ENCODE measurements around the gene NDUFAF8. TPM values are rescaled to one million over a fixed set of nuclear protein-coding genes. Genes with fewer than 3 reads are reported as not detected.
"Not testable (repeated sequence)": the region's sequence is repeated elsewhere in the genome, so short reads cannot be mapped to it uniquely, and the experiment has no call there.

The NDUFAF8 gene
- total RNA-seq, 1 donor from 2014 or later = 52.9 TPM

DNA sequence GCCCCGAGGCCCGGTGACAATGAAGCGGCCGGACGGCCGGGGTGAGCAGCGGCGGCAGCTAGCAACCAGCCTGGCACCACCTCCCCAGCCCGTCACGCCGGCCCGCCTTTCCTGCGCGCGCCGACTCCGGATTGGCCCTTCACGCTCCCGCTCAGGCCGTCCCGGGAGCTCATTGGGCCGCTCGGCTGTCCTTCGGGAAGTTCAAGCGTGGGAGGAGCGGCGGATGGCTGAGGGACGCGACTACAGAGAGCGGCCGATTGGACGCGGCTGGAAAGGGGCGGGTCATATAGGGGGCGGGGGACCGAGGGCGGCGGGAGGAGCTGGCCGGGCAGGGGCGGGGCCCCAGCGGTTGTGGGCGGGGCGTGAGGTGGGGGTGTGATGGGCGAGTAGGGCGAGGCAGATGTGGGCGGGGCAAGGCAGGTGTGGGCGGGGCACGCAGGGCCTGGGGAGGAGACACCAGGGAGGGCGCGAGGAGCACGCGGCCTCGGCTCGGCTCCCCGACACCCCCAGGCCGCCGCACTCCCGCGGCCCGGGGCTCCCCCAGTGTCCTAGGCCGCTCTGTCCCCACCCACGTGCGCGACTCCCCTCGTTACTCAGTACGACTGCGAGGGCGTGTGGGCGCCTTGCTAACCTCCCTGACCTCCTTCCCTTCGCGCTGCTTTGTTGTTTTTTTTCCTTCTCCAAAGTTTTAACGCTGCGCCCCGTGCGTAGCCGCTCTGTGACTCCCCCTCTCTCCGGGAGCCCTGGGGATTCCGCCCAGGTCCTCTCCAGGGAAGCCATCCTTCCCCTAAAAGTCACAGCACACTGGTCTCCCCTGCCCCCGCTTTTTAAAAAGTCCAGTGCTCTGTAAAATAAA, 16.0 kb upstream of the NDUFAF8 start, which contains the start of gene CEP131:
TSS of gene CEP131 (minus strand) at position 60 of the 856 bp plus-strand sequence. CDS start 2,909 bp downstream, outside the sequence.
- peak; percentile 99 for DNase-seq (ENCODE audit: low spot score)

DNA sequence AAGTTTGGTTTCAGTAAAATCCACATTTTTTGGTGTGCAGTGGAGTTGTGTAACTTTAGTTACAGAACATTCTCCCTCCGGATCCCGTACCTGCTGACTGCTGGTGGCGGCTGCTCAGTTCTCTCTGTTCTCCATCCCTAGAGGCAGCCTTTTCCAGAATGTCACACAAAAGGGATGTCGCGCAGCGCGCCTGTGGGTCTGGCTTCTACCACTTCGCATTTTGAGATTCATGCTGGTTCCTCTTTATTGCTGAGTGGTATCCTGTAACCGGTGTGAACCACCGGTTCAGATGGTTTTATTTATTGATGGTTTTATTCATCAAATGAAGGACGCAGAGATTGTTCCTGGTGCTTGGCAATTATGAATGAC, 15.4 kb upstream of the NDUFAF8 start:
- no peak for DNase-seq (ENCODE audit: low spot score)

DNA sequence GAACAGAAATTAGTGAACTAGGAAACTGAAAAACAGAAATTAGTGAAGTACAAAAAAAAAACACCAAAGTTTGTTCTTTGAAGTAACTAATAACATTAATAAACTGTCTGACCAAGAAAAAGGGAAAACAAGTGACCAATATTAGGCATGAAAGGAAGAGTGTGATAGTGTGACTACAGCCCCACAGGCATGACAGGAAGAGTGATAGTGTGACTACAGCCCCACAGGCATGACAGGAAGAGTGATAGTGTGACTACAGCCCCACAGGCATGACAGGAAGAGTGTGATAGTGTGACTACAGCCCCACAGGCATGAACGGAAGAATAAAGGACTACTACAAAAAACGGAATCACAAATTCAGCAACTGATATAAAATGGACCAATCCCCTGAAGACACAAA, 11.5 kb upstream of the NDUFAF8 start:
- DNase-seq (ENCODE audit: low spot score) = not testable (repeated sequence)

DNA sequence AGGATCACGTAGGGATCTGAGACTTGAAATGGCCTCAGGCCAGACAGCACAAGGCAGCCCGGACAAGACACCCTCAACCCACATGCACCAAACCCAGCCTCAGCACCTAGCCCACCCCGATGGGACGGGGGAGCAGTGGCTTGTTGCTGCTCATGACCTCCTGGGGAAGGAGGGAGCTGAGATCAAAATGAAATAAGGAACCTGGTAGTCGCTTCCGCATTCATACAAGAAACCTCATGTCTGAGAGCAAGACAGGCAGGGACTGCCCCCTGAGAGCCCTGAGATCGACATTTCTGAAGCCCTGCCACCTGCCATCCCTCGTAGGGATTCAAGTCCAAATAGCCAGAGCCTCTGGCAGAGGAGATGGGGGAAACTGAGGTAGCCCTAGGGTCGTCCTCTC, 10.7 kb upstream of the NDUFAF8 start:
- no peak for DNase-seq (ENCODE audit: low spot score)

DNA sequence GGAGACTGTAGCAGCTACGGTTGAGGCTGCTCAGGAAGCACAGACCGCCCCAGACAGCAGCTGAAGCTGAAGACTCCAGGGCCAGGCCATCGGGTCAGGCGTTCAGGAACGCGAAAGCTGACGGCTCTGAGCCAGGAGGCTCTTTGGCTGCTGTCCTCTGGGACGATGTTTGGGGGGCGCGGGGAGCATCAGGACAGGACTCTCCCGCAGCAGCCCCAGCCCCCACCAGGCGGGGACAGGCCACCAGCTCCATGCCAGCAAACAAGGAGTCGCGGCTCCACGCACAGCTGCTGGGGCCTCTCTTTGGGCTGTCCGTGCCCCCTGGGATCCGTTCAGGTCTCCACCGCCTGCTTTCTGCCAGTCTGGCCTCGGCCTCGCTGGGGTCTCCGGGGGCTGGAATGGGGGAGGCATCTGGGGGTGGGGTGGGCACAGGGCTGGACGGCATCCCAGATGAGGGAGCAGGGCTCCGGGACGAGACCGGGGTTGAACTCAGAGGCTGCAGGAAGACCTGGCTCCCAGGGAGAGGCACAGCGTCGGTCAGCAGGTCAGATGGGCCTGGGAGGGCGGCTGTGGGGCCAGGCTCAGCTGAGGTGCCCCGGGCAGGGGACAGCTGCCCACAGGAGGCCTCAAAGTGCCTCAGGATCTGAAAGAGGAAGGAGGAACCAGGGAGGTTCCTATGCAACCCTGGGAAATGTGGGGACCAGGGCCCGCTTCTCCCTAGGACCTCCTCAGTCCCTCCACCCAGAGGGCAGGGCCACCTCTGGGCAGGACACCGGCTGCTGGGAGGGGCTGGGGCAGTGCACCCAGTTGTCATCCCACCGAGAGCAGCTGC, 10.1 kb upstream of the NDUFAF8 start:
- DNase-seq (ENCODE audit: low spot score) = no peak

DNA sequence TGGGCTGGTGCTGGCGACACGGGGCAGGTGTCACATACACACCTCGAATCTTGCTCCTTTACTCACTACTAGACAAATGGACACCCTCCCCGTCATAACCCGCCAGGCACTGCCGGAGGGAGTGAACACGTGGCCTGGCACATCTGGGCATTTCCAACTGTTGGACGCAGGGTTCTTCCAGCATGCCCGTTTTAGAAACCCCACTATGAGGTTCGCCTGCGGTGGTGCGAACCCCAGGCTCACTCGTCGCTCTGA, 9.5 kb upstream of the NDUFAF8 start:
- DNase-seq (ENCODE audit: low spot score) = no peak

DNA sequence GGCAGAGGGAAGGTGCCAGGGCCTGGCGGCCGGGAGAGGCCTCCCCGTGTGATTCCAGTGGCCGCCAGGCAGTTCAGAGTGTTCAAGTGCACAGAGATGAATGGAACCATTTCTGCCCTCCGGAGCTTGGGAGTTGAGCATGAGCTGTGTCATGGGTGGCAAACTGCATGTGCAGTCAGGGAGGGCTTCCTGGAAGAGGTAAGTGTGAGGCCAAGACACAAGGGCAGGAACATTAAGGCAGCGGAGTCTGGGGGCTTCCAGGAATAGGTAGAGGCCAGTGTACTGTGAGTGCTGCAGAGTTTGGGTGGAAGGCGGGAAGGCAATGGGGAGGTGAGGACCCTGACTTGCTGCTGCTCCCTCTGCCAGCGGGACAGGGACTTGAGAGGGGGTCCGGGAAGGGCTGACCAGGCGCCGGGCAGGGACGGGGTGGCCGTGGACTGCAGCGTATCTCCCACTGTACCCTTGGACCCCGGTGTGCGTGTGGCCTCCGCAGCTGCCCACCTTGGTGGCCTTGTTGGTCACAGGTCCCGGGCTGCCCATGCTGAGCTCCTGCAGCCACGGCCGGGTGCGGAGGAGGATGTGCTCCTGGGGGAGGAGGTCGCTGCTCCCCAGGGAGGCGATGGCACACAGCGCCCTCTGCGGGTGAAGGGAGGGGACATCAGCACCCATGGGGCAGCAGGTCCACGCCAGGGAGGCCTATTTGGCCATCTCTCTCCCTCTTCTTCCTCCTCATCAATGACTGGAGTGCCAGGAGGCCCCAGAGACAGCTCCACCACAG, 8.9 kb upstream of the NDUFAF8 start:
- DNase-seq (ENCODE audit: low spot score) = no peak

DNA sequence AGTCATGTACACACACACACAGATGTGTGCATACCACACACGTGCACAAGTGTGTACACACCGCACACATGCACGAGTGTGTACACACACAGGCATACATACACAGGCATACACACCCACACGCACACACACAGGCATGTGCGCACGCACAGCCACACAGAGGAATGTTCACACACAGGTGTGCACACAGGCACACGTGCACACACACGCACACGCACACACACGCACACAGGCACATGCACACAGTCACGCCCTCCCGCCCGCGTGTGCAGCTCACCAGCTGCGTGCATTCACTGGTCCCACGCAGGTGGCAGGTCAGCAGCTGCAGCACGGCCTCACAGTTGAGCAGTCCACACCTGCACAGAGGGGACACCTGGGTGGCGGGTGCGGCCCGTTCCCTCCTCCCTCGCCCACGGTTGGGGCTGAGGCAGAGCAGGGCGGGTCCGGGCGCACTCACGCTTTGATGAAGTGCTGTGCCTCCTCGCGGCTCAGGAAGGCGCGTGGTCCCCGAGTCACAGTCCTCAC, 7.9 kb upstream of the NDUFAF8 start:
- DNase-seq (ENCODE audit: low spot score) = no peak

DNA sequence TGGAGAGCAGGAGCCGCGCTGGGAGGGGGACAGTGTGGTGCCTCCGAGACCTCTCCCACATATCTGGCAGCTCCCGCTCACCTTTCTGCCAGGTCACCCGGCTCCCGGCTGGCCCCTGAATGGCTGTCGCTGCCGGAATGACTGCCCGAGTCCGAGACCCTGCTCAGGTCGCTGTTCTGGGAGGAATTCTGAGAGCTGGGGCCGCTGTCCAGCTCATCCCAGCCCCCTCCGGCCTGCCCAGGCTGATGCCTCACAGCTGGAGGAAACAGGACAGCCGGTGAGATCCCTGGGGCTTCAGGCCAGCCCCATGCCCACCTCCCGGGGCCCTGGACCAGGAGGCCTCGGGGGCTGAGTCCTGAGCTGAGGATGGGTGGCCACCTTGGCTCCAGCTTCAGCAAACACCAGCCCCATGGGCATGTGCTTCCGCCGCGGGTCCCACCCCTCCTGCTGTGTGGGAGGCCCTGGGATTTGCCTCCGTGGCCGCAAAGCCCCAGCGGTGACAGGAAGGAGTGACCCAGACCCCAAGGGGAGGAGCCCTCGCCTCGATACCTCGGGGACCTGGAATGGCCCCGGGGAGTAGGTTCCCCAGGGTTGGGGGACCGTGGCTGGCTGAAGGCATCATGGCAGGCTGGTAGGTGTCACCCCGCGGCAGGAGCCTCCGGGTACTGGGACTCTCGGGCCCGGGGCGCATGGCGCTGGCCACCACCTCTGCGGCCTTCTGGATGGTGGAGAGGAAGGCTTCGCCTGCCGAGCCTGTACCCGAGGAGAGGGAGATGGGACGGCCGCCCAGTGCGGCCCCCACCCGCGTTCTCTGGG, 7.1 kb upstream of the NDUFAF8 start:
- no peak for DNase-seq (ENCODE audit: low spot score)

DNA sequence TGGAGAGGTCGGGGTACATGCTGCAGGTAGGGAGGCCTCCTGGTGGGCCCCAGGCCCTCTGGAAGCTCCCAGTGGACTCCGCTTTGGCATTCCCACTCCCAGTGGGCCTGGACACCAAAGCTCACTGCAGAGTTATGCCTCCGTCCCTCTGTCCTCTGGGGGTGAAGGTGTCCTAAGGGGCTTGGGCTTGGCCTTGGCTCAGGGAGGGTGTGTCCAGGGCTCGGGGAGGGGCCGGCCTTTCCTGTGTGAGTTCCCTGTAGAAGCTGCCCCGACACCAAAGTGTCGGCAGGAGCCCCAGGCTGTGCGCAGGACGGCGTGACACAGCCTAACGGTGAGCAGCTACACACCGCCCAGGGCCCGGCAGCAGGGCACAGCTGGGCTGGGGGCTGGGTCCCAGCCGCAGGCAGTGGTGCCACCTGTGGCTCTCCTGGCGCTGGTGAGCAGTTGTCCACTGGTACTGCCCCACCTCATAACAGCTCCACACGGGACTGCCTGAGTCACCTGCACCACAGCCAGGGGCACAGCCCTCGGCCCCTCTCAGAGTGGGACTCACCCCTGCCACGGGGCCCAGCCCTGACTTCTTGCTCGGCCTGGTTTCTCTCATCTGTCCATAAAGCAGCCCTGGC, 6.4 kb upstream of the NDUFAF8 start:
- no peak for DNase-seq (ENCODE audit: low spot score)

DNA sequence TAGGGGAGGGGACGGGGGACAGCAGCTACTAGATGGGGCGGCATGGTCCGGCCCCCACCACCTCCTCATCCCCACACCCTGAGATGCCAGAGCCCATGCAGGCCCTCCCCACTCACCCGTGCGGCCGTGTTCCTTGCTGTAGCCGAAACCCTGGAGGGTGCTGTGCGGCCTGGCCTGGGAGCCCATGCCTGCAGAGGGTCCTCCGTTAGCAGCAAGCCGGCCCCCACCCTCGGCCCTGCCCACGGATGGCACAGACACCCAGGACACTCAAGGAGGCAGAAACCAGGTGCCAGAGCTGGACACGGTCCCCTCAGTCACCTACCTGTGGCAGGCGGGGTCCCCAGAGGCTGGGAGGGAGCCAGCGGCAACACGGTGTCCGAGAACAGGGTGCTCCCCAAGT, 5.8 kb upstream of the NDUFAF8 start:
- no peak for DNase-seq (ENCODE audit: low spot score)

DNA sequence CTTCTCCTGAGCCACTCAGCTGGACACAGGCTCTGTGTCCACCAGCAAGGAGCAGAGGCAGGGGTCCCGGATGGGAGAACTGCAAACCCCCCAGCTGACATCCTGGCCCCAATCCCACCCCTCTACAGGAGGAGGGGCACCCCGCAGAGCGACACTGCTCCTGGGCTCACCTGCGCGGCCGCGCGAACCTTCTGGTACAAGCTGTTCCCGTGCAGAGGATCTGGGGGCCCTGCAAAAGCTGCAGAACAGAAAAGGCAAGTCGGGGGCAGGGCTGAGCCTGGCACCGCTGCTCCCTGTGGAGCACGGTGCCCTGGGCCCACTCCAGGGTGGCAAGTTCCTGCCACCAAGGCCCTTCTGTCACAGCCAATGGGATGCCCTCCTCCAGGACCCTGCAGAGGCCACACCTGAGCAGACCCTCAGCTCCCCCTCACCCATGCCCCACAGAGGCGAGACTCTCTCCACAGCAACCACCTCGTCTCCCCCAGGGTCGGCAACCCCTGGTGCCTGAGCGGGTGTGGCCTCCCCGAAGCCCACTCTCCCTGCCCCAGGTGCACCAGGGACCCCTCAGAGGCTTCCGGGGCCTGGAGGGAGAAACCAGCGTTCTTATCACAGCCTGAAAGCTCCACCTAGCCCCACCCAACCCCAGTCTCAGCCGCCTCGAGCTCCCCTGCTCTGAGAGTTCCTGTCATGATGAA, 5.2 kb upstream of the NDUFAF8 start:
- no peak for DNase-seq (ENCODE audit: low spot score)

DNA sequence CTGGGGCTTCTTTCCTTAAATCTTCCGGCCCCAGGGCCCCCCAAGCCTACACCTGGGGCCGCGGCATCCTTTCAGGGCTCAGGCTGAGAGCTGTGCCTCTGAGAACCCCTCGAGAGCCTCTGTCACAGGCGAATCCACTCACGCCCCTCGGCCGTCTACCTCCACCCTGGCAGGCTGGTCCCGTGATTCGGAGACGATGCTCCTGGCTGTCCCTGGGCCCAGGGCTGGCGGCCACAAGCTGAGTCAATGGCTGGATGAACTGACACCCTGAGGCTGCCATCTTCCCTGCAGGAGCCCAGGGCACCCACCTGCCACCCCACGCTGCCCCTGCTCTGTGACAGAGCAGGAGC, 4.6 kb upstream of the NDUFAF8 start:
- DNase-seq (ENCODE audit: low spot score) = no peak

DNA sequence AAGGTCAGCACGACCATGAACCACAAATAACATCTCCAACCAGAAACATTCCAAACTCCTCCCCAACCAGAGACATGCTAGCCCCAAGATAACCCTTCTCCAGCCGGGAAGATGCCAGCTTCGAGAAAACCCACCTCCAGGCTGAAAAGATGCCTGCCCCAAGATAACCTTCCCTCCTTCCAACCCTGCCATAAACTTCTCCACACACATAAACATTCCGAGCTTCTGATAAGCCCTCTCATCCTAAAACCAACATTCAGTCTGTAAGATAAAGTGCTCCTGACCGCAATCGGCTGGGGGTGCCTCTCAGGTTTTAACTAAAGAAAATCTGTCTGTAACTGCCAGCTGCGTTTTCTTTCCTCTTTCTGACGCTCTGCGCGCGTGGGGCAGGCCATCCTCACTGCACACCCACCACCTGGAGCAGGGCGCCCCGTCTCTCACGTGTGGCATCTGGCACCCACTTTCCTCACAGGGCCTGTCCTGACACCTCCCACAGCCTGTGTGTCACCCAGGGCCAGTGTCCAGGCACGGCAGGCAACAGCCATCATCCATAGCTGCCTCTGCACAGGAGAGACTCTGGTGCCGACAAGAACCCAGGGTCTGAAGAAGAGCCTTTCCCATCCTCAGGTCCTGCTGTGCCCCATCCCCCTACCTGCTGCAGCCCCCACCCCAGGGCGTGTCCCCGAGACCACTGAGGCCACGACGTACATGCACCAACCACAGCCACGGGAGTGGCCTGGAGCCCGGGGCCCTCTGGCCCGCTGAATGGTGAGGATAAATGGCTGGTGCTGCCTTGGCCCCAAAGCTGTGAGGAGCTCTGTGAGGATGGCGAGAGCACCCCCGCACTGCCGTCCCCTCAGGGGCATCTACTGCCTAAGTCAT, 3.9 kb upstream of the NDUFAF8 start:
- DNase-seq (ENCODE audit: low spot score) = no peak

DNA sequence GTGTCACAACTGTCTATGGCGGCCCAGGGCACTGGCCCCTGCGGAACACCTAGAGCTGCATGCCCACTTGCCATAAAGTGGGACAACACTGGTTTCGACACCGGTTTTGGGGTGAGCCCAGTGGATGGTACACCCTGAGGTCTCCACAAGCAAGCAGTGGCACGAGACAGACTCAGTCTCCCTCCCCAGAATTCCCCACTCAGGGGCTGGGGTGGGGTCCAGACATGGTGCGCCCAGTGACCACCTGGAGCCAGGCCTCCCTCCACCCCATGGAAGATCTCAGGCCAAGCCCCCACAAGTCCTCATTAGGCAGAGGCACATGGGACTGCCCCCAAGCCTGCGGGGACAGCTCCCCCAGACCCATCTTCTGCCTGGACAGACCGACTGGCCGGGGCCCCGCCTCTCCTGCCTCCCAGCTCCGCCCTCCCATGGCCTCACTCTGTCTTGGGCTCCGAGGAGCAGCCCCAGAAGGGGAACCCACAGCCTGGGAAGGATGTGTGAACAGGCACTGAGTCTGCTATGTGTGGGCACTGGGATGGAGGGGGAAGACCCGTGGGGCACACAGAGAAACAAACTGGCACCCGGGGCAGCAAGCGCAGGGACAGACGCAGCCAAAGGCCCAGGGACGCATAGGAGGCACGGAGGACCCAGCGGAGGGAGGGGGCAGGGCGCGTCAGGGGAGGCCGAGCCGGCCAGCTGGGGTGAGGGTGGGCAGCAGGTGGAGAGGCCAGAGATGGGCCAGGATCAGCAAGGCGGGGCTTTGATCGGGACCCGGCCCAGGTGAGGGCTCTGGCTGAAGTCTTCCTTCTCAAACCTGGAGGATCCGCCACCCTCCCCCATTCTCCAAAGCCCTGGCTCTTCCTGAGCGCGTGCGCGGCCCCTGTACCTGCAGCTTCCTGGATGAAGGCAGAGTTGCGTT, 3.0 kb upstream of the NDUFAF8 start:
- DNase-seq (ENCODE audit: low spot score) = no peak

DNA sequence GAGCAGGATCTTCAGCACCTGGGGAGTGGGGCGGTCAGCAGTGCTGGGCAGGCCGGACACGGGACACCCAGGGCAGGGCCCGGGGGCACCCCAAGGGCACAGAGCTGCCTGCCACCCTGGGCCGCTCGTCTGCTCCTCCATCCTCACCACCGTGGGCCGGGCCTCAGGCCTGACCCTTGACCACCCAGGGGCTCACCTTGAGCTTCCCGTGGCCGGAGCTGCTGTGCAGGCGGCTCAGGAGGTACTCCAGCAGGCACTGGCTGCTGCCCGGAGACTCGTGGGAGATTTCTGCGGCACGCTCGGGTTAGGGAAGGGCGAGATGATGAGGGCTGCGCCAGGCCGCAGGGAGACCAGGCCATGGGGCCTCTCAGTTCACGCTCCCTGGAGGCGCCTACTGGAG, 2.3 kb upstream of the NDUFAF8 start:
- DNase-seq (ENCODE audit: low spot score) = no peak

DNA sequence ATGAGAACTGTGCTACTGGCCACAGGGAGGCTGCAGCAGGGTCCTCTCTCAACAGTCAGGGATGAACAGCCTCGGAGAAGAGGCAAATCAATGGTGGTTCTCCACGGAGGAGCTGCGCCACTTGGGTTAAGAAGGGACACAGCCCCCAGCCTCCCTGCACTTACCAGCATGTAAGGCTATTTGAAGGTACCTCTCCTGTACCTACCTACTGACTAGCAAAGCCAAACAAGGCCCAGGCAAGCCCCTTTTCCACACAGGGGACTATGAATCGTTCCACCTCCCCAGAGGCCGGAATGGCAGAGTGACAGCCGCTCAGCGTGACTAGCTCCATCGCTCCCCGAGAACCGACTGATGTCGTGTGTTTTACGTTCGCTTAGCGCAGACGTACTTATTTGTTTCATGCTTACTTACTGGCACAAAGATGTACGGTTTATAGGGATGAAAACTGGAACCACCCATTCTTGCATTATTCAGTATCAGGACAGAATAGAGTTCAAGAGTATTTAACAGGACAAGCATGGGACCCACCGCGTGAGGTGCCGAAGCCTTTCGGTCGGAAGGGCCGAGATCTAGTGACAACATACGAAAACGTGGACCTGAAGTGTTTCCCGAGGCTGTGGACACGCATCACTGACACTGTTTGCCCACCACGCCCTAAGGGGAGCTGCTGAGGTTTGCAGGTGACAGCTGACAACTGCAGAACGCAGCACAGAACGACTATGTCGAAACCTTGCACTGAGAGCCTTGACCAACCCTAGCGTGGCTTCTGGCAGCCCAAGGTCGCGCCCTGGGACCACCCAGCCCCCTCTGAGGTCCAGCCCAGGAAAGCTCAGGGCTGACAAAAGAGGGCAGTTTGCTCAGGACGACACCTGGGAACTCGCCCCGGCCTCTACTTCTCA, 1.3 kb upstream of the NDUFAF8 start:
- DNase-seq (ENCODE audit: low spot score) = no peak

Data from ureter (tissue), 1 donor.